Thyroid gland (tissue), 4 donors: Measurements from ENCODE around the gene TTYH1.

Source experiments
- CTCF ChIP-seq, 6 experiments: fragments of 200-600 bp in 3 of 6; fragments of 450-650 bp in 3 of 6; sonication (generic) in 3 of 6; IDR thresholded peaks; one replicate each; pipeline ENCODE4 v1.5.1; 2016 to 2019; ENCODE audit warnings: antibody characterized with exemption in 6 of 6, mild to moderate bottlenecking in 2 of 6, inconsistent platforms in 1 of 6, moderate library complexity in 1 of 6
- POLR2A ChIP-seq, 2 donors: fragments of 450-650 bp; IDR thresholded peaks; one replicate each; pipeline ENCODE4 v1.6.1; 2017; ENCODE audit warnings: antibody characterized with exemption in 2 of 2, mild to moderate bottlenecking in 2 of 2, moderate library complexity in 1 of 2

- TF ChIP-seq CTCF (IDR thresholded peaks at IDR 0.05), result no peak
- no peak for TF ChIP-seq POLR2A (IDR thresholded peaks at IDR 0.05)
Measured at GRCh38 chr19:54453921-54454780, 38.9 kb downstream of the TTYH1 start.
